Measurements from ENCODE around the gene ADAMTS9. TPM values are rescaled to one million over a fixed set of nuclear protein-coding genes. Genes with fewer than 3 reads are reported as not detected.
A peak's percentile ranks its signal among the peaks of the same experiment; 100 is the strongest.

Gene ADAMTS9
- total RNA-seq, 1 experiment from 2014 or later: 1.8 TPM

GRCh38 chr3:64541803-64542202 lies 146.0 kb downstream of the ADAMTS9 start:
- no peaks in the 10 kb centered on the region for H3K36me3 Mint-ChIP-seq (ENCODE audit: insufficient read depth, unreplicated experiment)
- ChIA-PET CTCF (no interaction called here), POLR2A (no interaction called here)
- intact Hi-C loops (cut with micrococcal nuclease): no loop called here
- no peaks in the 10 kb centered on the region for H3K4me1 Mint-ChIP-seq (ENCODE audit: insufficient read depth, unreplicated experiment)
- H3K4me3 Mint-ChIP-seq (ENCODE audit: unreplicated experiment): no peak overlapping the region
- no peak overlapping the region for H3K27ac Mint-ChIP-seq (ENCODE audit: low read depth, unreplicated experiment)
- no peak for TF ChIP-seq CTCF (IDR thresholded peaks at IDR 0.05; ENCODE audit: unreplicated experiment)
- no peaks in the 10 kb centered on the region for H3K9me3 Mint-ChIP-seq (ENCODE audit: unreplicated experiment)
- BruUV-seq (replicated peaks): no TSS peak
- no peaks in the 10 kb centered on the region for H3K27me3 Mint-ChIP-seq (ENCODE audit: insufficient read depth, unreplicated experiment)
- DNase-seq (ENCODE audit: unreplicated experiment): no peak

DNA sequence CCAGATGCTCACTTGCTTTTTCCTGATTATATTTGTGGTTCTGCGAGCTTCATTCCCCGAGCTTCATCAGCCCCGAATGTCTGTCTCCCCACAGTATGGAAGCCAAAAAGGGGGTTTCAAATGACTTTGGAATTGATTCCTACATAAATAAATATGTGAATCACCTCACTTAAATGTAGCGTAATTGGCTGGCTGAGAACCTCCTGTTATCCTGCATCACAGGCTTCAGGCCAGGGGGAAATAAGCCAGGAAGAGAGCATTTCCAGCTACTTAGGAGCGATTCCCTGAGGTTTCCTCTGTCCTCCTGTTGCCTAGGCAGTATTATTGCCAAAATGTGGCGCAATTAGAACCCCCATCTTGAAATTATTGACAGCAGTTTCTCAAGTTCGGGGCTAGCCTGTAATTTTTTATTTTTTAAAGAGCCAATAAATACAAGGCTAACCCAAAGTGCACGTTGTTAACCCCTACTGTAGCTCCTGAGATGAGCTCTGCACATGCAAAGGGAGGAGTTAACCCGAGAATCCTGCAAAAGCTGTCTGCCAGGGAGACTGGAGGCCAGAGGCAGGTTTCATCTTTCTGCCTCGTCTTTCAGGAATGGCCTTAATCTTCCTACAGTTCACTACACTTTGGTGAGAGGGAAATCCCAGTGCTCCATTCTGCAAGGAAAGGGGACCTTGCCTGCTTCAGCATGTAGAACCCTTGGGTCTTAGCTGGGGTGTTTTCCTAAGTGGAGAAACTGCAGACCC lies 148.2 kb downstream of the ADAMTS9 start:
- Mint-ChIP-seq H3K4me3 (ENCODE audit: unreplicated experiment) (no peak overlapping the region), H3K27ac (ENCODE audit: low read depth, unreplicated experiment) (no peak overlapping the region), H3K4me1 (ENCODE audit: insufficient read depth, unreplicated experiment) (no peaks in the 10 kb centered on the region), H3K27me3 (ENCODE audit: insufficient read depth, unreplicated experiment) (no peaks in the 10 kb centered on the region), H3K9me3 (ENCODE audit: unreplicated experiment) (no peaks in the 10 kb centered on the region), H3K36me3 (ENCODE audit: insufficient read depth, unreplicated experiment) (no peaks in the 10 kb centered on the region)
- no peak for TF ChIP-seq CTCF (IDR thresholded peaks at IDR 0.05; ENCODE audit: unreplicated experiment)
- intact Hi-C loops (cut with micrococcal nuclease): loop anchor here (10.0 kb wide), 2 partner anchors 185 to 1655 kb away; no protein-coding TSS in a partner anchor
- ChIA-PET POLR2A (no interaction called here), CTCF (interaction anchor here (0.5 to 2.0 kb wide), 7 partner anchors 9 to 1747 kb away, joined by 3 to 6 read pairs (median 4); no protein-coding TSS in a partner anchor)
- BruUV-seq (replicated peaks): no TSS peak
- no peak for DNase-seq (ENCODE audit: unreplicated experiment)

DNA sequence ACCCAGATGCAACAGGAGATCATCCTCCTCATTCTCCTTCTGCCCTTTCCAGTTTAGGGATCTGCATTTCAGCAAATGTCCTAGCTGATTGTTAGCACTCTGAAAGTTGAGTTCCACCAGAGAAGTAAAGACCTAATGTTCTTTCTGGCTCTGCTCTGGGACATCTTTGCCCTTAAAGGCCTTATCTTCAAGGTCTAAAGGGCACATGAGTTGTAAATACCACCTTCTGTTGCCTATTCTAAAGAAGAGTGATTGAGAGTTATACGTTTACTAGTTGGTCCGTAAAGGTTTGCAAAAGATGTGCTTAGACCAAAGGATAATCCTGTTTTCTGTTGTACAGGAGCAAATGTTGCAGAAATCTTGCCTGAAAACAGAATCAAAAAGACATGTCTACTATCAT lies 151.6 kb downstream of the ADAMTS9 start:
- intact Hi-C loops (cut with micrococcal nuclease): loop anchor here (10.0 kb wide), 2 partner anchors 189 to 1659 kb away; no protein-coding TSS in a partner anchor
- no peak for TF ChIP-seq CTCF (IDR thresholded peaks at IDR 0.05; ENCODE audit: unreplicated experiment)
- POLR2A ChIA-PET: no interaction called here
- H3K4me3 Mint-ChIP-seq (ENCODE audit: unreplicated experiment): no peak overlapping the region
- no peaks in the 10 kb centered on the region for H3K36me3 Mint-ChIP-seq (ENCODE audit: insufficient read depth, unreplicated experiment)
- CTCF ChIA-PET: interaction anchor here (0.6 to 1.6 kb wide), 5 partner anchors 18 to 1380 kb away, joined by 3 to 5 read pairs (median 4); no protein-coding TSS in a partner anchor
- H3K27me3 Mint-ChIP-seq (ENCODE audit: insufficient read depth, unreplicated experiment): no peaks in the 10 kb centered on the region
- peaks cover 15% of the 10 kb centered on the region for H3K4me1 Mint-ChIP-seq (ENCODE audit: insufficient read depth, unreplicated experiment)
- no peaks in the 10 kb centered on the region for H3K9me3 Mint-ChIP-seq (ENCODE audit: unreplicated experiment)
- DNase-seq (ENCODE audit: unreplicated experiment): no peak
- H3K27ac Mint-ChIP-seq (ENCODE audit: low read depth, unreplicated experiment): no peak overlapping the region
- no TSS peak for BruUV-seq (replicated peaks)

DNA sequence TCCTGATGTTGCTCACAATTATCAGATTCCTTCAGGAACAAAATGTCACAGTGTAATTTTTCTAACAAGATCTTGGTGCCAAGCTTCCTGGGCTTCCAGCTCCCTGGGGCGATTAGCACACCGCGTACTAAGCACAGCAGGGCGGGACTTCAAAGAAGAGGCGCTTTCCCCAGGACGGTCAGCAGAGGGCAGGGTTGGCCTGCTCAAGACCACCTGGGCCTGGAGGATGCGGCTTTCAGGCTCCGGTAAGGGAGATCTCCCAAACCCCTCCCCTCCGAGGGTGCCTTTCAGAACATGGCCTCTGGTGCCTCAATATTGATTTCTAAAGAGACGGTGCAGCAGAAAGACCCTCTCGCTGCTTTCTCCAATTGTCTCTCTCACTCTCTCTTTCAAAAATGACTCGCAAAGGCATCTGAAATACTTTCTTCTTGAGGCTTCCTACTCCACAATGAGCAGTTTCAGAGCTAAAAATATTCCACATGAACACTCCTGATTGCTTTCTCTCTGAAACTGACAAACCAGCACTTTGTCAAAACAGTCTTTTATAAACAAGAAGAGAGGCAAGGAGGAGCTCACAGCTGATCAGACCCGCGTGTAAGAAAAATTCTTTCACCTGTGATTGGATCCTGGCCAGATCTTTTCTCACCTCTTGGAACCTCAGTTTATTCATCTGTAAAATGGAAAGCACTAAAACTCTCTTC lies 154.0 kb downstream of the ADAMTS9 start:
- no peak overlapping the region for H3K27ac Mint-ChIP-seq (ENCODE audit: low read depth, unreplicated experiment)

More for the DNA sequence above, 154.0 kb downstream of the ADAMTS9 start:
- Mint-ChIP-seq H3K9me3 (ENCODE audit: unreplicated experiment) (no peaks in the 10 kb centered on the region), H3K36me3 (ENCODE audit: insufficient read depth, unreplicated experiment) (no peaks in the 10 kb centered on the region), H3K4me3 (ENCODE audit: unreplicated experiment) (no peak overlapping the region), H3K4me1 (ENCODE audit: insufficient read depth, unreplicated experiment) (peaks cover 15% of the 10 kb centered on the region), H3K27me3 (ENCODE audit: insufficient read depth, unreplicated experiment) (no peaks in the 10 kb centered on the region)
- peak; percentile 93 for TF ChIP-seq CTCF (IDR thresholded peaks at IDR 0.05; ENCODE audit: unreplicated experiment)
- POLR2A ChIA-PET: interaction anchor here (0.6 to 1.7 kb wide), 2 partner anchors 153 to 644 kb away, joined by 3 to 5 read pairs; no protein-coding TSS in a partner anchor
- CTCF ChIA-PET: interaction anchor here (0.5 to 6.9 kb wide), 87 partner anchors 9 to 1947 kb away, joined by 3 to 135 read pairs (median 4); no protein-coding TSS in a partner anchor
- BruUV-seq (replicated peaks): no TSS peak
- intact Hi-C loops (cut with micrococcal nuclease): loop anchor here (1.0 to 10.0 kb wide), 9 partner anchors 155 to 1661 kb away; no protein-coding TSS in a partner anchor
- DNase-seq (ENCODE audit: unreplicated experiment): peak; percentile 87

All from MCF 10A (cell line).